OCI-LY7 (cell line): ENCODE results near the gene CLSTN3. TPM values are rescaled to one million over a fixed set of nuclear protein-coding genes. Genes with fewer than 3 reads are reported as not detected.
"Not testable (repeated sequence)": the region's sequence is repeated elsewhere in the genome, so short reads cannot be mapped to it uniquely, and the experiment has no call there.

Source experiments
- BruUV-seq: library from RNA; stranded (reverse); fragments of 400-500 nt; replicated peaks from 2 replicates; lab custom pipeline; 2021; lab: Mats Ljungman, UMichigan
- CTCF ChIA-PET: fragments of 300-600 bp; sonication (Branson Sonifier 250); formaldehyde crosslinking; loops from one replicate; lab custom pipeline; 2022; ENCODE audit warnings: antibody characterized with exemption; ENCODE audit not compliant: unreplicated experiment; lab: Charles Lee
- POLR2A ChIA-PET: fragments of 300-600 bp; sonication (Branson Sonifier 250); formaldehyde crosslinking; loops from one replicate; lab custom pipeline; 2022; ENCODE audit warnings: antibody characterized with exemption; lab: Charles Lee
- DNase-seq: peaks from one replicate; pipeline ENCODE4 v3.0.0-alpha.2; 2015; ENCODE audit warnings: low spot score
- H2AFZ ChIP-seq: fragments of 200-600 bp; sonication (generic), shearing (Covaris generic); 2 replicates; pipeline ENCODE4 v1.6.1; 2014; ENCODE audit warnings: mild to moderate bottlenecking, antibody characterized with exemption, low read length, moderate library complexity
- H3K27ac ChIP-seq: fragments of 200-600 bp; sonication (generic); 2 replicates; pipeline ENCODE4 v1.5.1; 2014; ENCODE audit warnings: mixed run types, low read depth, mild to moderate bottlenecking, moderate library complexity, low read length, inconsistent platforms; ENCODE audit not compliant: poor library complexity, severe bottlenecking
- H3K36me3 ChIP-seq: fragments of 200-600 bp; sonication (generic); 2 replicates; pipeline ENCODE4 v1.6.1; 2014; ENCODE audit warnings: mild to moderate bottlenecking, antibody characterized with exemption, low read length, moderate library complexity, mixed read lengths; ENCODE audit not compliant: insufficient read depth
- H3K4me1 ChIP-seq: fragments of 200-600 bp; sonication (generic); 2 replicates; pipeline ENCODE4 v1.5.1; 2014; ENCODE audit warnings: mild to moderate bottlenecking, low read length; ENCODE audit not compliant: insufficient read depth, poor library complexity, severe bottlenecking
- H3K4me2 ChIP-seq: fragments of 200-600 bp; sonication (generic); 2 replicates; pipeline ENCODE4 v1.6.1; 2014; ENCODE audit warnings: mild to moderate bottlenecking, low read length
- H3K4me3 ChIP-seq: fragments of 200-600 bp; sonication (generic); 2 replicates; pipeline ENCODE4 v1.5.1; 2014; ENCODE audit warnings: mild to moderate bottlenecking, low read depth, low read length; ENCODE audit not compliant: poor library complexity, severe bottlenecking
- H3K79me2 ChIP-seq: fragments of 200-600 bp; sonication (generic); 2 replicates; pipeline ENCODE4 v1.6.1; 2016; ENCODE audit warnings: low read depth, mild to moderate bottlenecking, low read length, moderate library complexity, mixed read lengths; ENCODE audit not compliant: insufficient read depth
- H3K9me2 ChIP-seq: fragments of 200-600 bp; sonication (generic); 2 replicates; pipeline ENCODE4 v1.6.1; 2016; ENCODE audit warnings: mild to moderate bottlenecking, low read length, mixed read lengths; ENCODE audit not compliant: insufficient read depth
- H3K9me3 ChIP-seq: fragments of 200-600 bp; sonication (generic); 2 replicates; pipeline ENCODE4 v1.6.1; 2014; ENCODE audit warnings: mild to moderate bottlenecking, mixed run types, low read length, mixed read lengths
- H4K20me1 ChIP-seq: fragments of 200-600 bp; sonication (generic); 2 replicates; pipeline ENCODE4 v1.6.1; 2014; ENCODE audit warnings: mild to moderate bottlenecking, antibody characterized with exemption, low read length, moderate library complexity, mixed read lengths; ENCODE audit not compliant: insufficient read depth
- CTCF ChIP-seq: fragments of 200-600 bp; sonication (generic); conservative IDR thresholded peaks from 2 replicates; pipeline ENCODE4 v1.5.1; 2014; ENCODE audit warnings: mild to moderate bottlenecking, antibody characterized with exemption, low read length, moderate library complexity, mixed read lengths
- EZH2phosphoT487 ChIP-seq: fragments of 200-600 bp; sonication (generic); IDR thresholded peaks from 2 replicates; pipeline ENCODE4 v1.6.1; 2018; ENCODE audit warnings: low read depth, borderline replicate concordance, mild to moderate bottlenecking, mixed run types, antibody characterized with exemption, low read length, moderate library complexity, mixed read lengths
- intact Hi-C: fragments of 100-400 bp; cut with micrococcal nuclease; formaldehyde crosslinking; loops from one replicate; pipeline ENCODE4 v1.10.0; 2022; ENCODE audit not compliant: unreplicated experiment
- total RNA-seq, 2 experiments: library from RNA; depleted of rRNA in 1 of 2; stranded (reverse); fragments of >200 nt in 1 of 2; shearing (Covaris generic) in 1 of 2; gene quantifications; 2 replicates each; pipeline ENCODE4 v1.2.3, GENCODE V29; 2014 to 2022

The CLSTN3 gene
- total RNA-seq, 2 experiments from 2014 or later: 18.5 to 34.2 TPM

- intact Hi-C loops: loop anchor here (5.0 kb wide), 2 partner anchors 89 to 234 kb away; partner anchors contain the start of genes LPCAT3 and SPSB2
- CTCF ChIA-PET: no interaction called here
- Histone ChIP-seq H4K20me1 (no peaks in the 10 kb centered on the region), H3K4me2 (no peak overlapping the region), H3K36me3 (no peaks in the 10 kb centered on the region), H3K27ac (no peak overlapping the region), H3K9me3 (peaks cover 16% of the 10 kb centered on the region), H3K4me3 (no peak overlapping the region), H3K9me2 (no peaks in the 10 kb centered on the region), H3K79me2 (no peaks in the 10 kb centered on the region), H3K4me1 (peaks cover 10% of the 10 kb centered on the region), H2AFZ (no peak overlapping the region)
- TF ChIP-seq CTCF: no peak
- no peak for TF ChIP-seq EZH2phosphoT487
- no peak for DNase-seq
- POLR2A ChIA-PET: no interaction called here
- BruUV-seq: no TSS peak
Observed at GRCh38 chr12:7106082-7106481, 24.1 kb upstream of the CLSTN3 start.

GRCh38 chr12:7107181-7107580 lies 23.0 kb upstream of the CLSTN3 start:
- BruUV-seq: not testable (repeated sequence)

GRCh38 chr12:7107636-7108002 lies 22.6 kb upstream of the CLSTN3 start:
- intact Hi-C loops: loop anchor here (2.0 to 5.0 kb wide), 4 partner anchors 90 to 235 kb away; partner anchors contain the start of genes C12orf57, LPCAT3 and SPSB2
- Histone ChIP-seq H3K4me2 (no peak overlapping the region), H2AFZ (no peak overlapping the region), H3K27ac (no peak overlapping the region), H3K36me3 (no peaks in the 10 kb centered on the region), H3K9me2 (no peaks in the 10 kb centered on the region), H4K20me1 (no peaks in the 10 kb centered on the region), H3K4me3 (no peak overlapping the region), H3K4me1 (peaks cover 10% of the 10 kb centered on the region), H3K79me2 (no peaks in the 10 kb centered on the region), H3K9me3 (peaks cover 16% of the 10 kb centered on the region)
- TF ChIP-seq EZH2phosphoT487 (no peak), CTCF (no peak)
- ChIA-PET CTCF (no interaction called here), POLR2A (interaction anchor here (0.6 to 3.1 kb wide), 5 partner anchors 12 to 1691 kb away, joined by 3 to 18 read pairs (median 3); partner anchors contain the start of genes C12orf57, CDCA3, RNU7-1 and USP5)
- DNase-seq: no peak
- no TSS peak for BruUV-seq

More at GRCh38 chr12:7107181-7107580, 23.0 kb upstream of the CLSTN3 start:
- POLR2A ChIA-PET: interaction anchor here (1.4 to 3.1 kb wide), 2 partner anchors 11 to 163 kb away, joined by 3 to 18 read pairs; partner anchors contain the start of genes C12orf57 and RNU7-1
- H3K4me2 ChIP-seq, H3K9me2 ChIP-seq, H2AFZ ChIP-seq, H3K4me1 ChIP-seq, H3K79me2 ChIP-seq, DNase-seq, H4K20me1 ChIP-seq, CTCF ChIA-PET, H3K4me3 ChIP-seq, H3K27ac ChIP-seq, H3K36me3 ChIP-seq: not testable (repeated sequence)
- H3K9me3 ChIP-seq: peaks cover 16% of the 10 kb centered on the region
- intact Hi-C loops: loop anchor here (5.0 kb wide), 2 partner anchors 90 to 235 kb away; partner anchors contain the start of genes LPCAT3 and SPSB2
